Measurements from ENCODE around the gene RADX. TPM values are rescaled to one million over a fixed set of nuclear protein-coding genes. Genes with fewer than 3 reads are reported as not detected.

RADX gene
- total and polyA plus RNA-seq, 2 experiments from 2014 or later = 1.9 to 6.7 TPM

GRCh38 chrX:106702636-106703035 is 90.9 kb downstream of the RADX start:
- Histone ChIP-seq H3F3A (replicated peaks; ENCODE audit: low read depth) (no peaks in the 10 kb centered on the region), H2AFZ (no peak overlapping the region), H4K20me1 (replicated peaks; ENCODE audit: insufficient read depth) (no peaks in the 10 kb centered on the region), H3K79me2 (replicated peaks; ENCODE audit: insufficient read depth) (no peaks in the 10 kb centered on the region), H3K36me3 (ENCODE audit: insufficient read depth) (no peaks in the 10 kb centered on the region), H3K27ac (ENCODE audit: low read depth) (no peak overlapping the region), H3K4me3 (no peak overlapping the region), H3K4me1 (ENCODE audit: insufficient read depth) (no peaks in the 10 kb centered on the region), H3K9me2 (ENCODE audit: insufficient read depth) (no peaks in the 10 kb centered on the region), H3K4me2 (no peak overlapping the region), H3K27me3 (ENCODE audit: insufficient read depth) (no peaks in the 10 kb centered on the region)
- H3K4me3 Mint-ChIP-seq = no peak overlapping the region
- peaks cover 1% of the 10 kb centered on the region for H3K27me3 Mint-ChIP-seq (ENCODE audit: insufficient read depth, low read depth, poor library complexity)
- ATAC-seq (no peak), DNase-seq (ENCODE audit: low spot score) (no peak)
- H3K9me3 Mint-ChIP-seq = no peaks in the 10 kb centered on the region
- H3K36me3 Mint-ChIP-seq (ENCODE audit: low read depth) = no peaks in the 10 kb centered on the region
- TF ChIP-seq JUNB (IDR thresholded peaks at IDR 0.05; ENCODE audit: unreplicated experiment) = no peak
- TF ChIP-seq, protein P1, sequence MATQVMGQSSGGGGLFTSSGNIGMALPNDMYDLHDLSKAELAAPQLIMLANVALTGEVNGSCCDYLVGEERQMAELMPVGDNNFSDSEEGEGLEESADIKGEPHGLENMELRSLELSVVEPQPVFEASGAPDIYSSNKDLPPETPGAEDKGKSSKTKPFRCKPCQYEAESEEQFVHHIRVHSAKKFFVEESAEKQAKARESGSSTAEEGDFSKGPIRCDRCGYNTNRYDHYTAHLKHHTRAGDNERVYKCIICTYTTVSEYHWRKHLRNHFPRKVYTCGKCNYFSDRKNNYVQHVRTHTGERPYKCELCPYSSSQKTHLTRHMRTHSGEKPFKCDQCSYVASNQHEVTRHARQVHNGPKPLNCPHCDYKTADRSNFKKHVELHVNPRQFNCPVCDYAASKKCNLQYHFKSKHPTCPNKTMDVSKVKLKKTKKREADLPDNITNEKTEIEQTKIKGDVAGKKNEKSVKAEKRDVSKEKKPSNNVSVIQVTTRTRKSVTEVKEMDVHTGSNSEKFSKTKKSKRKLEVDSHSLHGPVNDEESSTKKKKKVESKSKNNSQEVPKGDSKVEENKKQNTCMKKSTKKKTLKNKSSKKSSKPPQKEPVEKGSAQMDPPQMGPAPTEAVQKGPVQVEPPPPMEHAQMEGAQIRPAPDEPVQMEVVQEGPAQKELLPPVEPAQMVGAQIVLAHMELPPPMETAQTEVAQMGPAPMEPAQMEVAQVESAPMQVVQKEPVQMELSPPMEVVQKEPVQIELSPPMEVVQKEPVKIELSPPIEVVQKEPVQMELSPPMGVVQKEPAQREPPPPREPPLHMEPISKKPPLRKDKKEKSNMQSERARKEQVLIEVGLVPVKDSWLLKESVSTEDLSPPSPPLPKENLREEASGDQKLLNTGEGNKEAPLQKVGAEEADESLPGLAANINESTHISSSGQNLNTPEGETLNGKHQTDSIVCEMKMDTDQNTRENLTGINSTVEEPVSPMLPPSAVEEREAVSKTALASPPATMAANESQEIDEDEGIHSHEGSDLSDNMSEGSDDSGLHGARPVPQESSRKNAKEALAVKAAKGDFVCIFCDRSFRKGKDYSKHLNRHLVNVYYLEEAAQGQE (IDR thresholded peaks at IDR 0.05; ENCODE audit: unreplicated experiment) = no peak
- TF ChIP-seq ZNF331 (CRISPR knock-in tag; IDR thresholded peaks at IDR 0.05; ENCODE audit: low read depth) = no peak
- TF ChIP-seq ZNF462 (CRISPR knock-in tag; IDR thresholded peaks at IDR 0.05) = no peak
- no peak for TF ChIP-seq CREB1 (CRISPR knock-in tag; IDR thresholded peaks at IDR 0.05; ENCODE audit: low read depth)
- no peak for TF ChIP-seq ZNF114 (CRISPR knock-in tag; IDR thresholded peaks at IDR 0.05)
- TF ChIP-seq CTCF (conservative IDR thresholded peaks at IDR 0.05; ENCODE audit: low read depth in 2 of 2) = no peak
- no peak for TF ChIP-seq STAT1 (IDR thresholded peaks at IDR 0.05; ENCODE audit: unreplicated experiment)
- no peak for TF ChIP-seq EZH2 (IDR thresholded peaks at IDR 0.05; ENCODE audit: low read depth, unreplicated experiment)
- TF ChIP-seq POLR2AphosphoS5 (IDR thresholded peaks at IDR 0.05; ENCODE audit: low read depth) = no peak
- no peak for TF ChIP-seq EZH2phosphoT487 (IDR thresholded peaks at IDR 0.05; ENCODE audit: unreplicated experiment)
- TF ChIP-seq NANOG (IDR thresholded peaks at IDR 0.05; ENCODE audit: borderline replicate concordance) = no peak
- no peak overlapping the region for H3K27ac Mint-ChIP-seq
- H3K4me1 Mint-ChIP-seq = no peaks in the 10 kb centered on the region

All from GM23338 (cell line).